Measurements from ENCODE around the gene TSHR.
A peak's percentile ranks its signal among the peaks of the same experiment; 100 is the strongest.
"Not testable (repeated sequence)": the region's sequence is repeated elsewhere in the genome, so short reads cannot be mapped to it uniquely, and the experiment has no call there.

TSHR gene
- 0 to 1.3 (median 0.42) reads per million in 4 donors for total RNA-seq

GRCh38 chr14:80955416-80955941 is at the start of gene TSHR:
Gene TSHR (plus strand): TSS chr14:80955621. CDS start chr14:80955681, 60 bp downstream.
- DNase-seq, result peak in 1 of 5 donors; percentile 50

GRCh38 chr14:80906336-80906735 is 49.1 kb upstream of the TSHR start:
- DNase-seq, result no peak

GRCh38 chr14:80906946-80907345 is 48.5 kb upstream of the TSHR start:
- no peak for DNase-seq

- not testable (repeated sequence) for DNase-seq
Observed at GRCh38 chr14:80912013-80912412, 43.4 kb upstream of the TSHR start.

DNA sequence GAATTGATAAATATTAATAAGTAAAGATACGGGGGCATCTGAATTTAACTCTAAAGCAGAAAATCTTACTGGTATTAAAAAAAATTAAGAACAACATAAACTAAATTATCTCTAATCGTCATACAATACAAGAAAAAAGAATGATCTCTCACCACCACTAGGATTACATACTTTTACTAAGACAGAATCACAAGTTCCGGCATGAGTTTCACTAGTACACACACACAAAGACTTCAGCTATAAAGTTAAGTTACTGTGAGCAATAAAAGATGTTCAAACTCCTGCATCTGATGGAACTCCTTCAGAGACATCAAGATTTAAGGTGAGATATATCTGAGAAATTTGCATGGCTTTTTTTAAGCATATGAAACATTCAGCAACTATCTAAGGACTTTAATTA is 35.8 kb upstream of the TSHR start:
- no peak for DNase-seq

GRCh38 chr14:80923368-80923767 is 32.1 kb upstream of the TSHR start:
- DNase-seq, result no peak

- no peak for DNase-seq
Observed at GRCh38 chr14:80924365-80925103, 30.9 kb upstream of the TSHR start.

DNA sequence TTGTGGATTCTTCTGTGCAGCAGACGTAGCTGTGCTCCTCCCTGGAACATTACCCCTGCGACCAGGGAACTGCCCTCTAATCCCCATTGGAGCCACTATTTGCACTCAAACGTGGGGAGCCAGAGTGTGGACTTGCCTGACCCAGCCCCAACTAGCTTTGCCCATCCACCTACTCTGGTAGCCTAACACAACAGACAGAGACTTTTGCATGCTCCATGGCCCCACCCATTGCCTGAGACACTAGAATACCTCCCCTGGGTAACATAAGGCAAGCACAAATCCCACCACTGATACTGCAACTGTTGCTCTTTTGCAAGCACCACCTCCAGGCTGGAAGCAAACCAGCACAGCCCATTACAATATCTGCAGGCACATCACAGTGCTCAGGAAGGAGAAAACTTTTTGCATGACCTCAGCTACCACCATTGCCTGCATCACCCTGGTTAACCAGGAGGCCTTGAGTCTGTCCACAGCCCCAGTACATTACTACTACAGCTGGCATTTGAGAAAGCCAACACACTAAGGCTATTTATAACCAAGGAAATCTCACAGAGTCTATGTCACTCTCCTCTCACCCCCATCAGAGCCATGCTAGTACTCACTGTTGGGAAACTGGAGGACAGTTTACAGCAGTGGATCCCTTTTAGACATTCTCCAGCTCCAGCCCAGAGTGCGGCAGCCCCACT is 28.9 kb upstream of the TSHR start:
- DNase-seq, result peak in 1 of 5 donors; percentile 37

DNA sequence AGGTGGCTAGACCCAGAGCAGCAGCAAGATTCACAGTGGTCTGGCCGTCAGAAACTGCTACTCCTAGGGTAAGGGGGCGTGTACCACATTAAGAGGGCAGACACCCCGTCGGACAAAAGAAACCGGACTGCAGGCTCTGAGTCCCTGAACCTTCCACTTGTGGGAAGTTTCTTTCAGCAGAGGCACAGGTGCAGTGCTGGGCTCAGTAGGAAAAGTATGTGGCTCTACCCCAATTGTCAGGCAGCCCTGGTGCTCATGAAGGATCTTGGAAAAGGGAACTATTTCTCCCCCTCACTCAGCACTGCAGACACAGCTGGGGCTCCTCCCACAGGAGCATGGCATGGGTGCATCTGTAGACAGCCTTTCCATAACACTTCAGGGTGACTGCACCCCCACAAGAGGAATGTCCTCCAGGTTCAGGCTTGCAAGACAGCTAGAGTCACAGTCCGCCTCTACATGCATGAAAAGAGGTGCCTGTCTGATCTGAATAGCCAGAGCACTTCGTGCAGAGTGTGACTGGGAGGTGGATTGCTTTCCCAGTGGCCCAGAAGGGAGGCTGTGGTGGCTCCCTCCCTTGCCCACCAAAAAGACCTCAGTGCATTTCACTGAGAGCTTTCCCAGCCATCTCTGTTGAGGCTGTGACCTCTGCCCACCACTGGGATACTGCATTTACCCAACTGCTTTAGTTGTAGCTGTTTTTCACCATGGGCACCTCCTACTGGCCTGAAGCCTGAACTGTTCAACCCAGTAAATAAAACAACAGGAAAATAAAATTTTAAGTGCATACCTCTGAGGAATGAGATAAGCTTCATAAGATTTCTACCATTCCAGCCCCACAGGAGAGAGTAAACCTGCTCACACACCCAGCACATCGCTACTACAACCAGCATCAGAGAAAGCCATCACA is 28.1 kb upstream of the TSHR start:
- no peak for DNase-seq

GRCh38 chr14:80930095-80930494 is 25.3 kb upstream of the TSHR start:
- peak in 1 of 5 donors; percentile 43 for DNase-seq

- DNase-seq, result peak in 4 of 5 donors; percentile 20 to 96 (median 28)
Observed at GRCh38 chr14:80930836-80931389, 24.5 kb upstream of the TSHR start.

DNA sequence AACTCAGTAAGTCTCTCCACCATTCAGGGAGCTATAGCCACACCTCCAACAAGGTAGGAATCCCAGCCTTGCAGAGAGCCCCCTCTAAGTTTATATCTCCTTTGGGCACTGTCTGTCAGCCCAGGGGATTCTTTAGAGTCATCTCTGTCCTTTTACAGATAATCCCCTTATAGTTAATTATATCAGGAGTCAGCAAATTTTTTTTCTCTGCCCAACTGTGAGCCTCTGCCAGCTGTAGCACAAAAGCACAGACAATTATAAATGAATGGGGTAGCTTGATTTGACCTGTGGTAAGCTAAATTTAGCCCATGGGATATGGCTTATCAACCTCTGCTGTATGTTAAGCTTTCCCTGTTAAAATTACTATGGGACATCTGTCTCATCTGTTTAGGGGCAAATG is 22.1 kb upstream of the TSHR start:
- no peak for DNase-seq

GRCh38 chr14:80933686-80934085 is 21.7 kb upstream of the TSHR start:
- no peak for DNase-seq

DNA sequence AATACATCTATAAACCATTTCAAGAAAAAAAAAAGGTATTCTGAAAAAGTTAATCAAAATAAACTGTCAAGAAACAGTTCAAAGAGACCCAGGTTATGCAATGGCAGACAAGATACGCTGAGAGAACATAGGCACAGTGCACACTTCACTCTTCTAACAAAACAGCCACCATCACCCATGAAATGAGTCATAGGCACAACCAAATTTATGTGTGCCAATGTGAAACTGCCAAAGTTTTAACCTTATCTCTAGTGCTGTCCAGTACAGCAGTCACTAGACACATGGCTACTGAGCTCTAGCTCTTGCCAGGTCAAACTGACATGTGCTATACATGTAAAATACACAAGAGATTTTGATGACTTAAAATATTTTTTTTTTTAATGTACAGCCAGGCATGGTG is 15.3 kb upstream of the TSHR start:
- DNase-seq, result peak in 1 of 5 donors; percentile 80

DNA sequence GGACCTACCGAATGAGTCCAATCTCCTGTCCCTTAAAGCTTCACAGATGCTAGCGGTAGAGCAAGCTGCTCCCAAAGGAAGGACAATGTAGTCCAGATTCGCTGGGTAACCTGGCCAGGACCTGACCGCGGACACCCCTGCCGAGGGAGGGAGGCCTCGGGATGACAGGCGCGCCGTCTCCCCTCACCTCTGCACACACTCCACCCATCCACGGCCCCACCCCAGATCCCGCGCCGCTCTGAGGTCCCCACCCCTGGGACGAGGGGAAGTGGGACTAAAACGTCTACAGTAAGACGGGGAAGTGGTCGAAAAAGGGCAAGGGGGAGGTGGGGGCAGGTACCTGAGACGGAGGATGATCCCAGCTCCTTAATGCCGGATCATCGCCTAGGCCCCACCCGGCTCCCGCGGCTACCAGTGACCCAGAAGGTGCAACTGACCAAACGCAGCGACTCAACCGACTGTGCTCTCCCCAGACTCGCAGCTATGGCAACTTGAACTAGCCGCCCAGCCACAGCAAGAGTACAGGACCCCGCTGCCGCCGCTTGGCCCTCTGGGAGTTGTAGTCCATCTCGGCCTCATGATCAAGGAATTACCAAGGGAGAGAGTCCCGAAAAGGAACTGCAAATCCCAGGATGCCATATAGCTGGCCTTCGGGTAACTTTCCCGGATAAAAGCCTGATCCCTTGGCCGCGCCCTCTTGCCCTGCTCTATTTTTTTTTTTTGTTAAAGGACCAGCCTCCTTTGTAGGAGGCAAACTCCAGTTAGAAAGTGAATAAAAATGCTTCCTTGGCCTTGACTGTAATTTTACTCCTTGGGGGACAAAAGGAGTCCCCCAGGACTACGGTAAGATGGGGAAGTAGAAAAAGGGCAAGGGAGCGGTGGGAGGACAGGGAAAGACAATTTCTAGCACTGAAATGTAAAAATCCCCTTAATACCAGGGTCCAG is 13.9 kb upstream of the TSHR start, which contains the start of gene CEP128:
CEP128 (minus strand) TSS at position 498 of the 945 bp plus-strand sequence.
- peak; percentile 71 to 92 (median 77) for DNase-seq

GRCh38 chr14:80942191-80942600 is 13.2 kb upstream of the TSHR start:
- peak in 1 of 5 donors; percentile 51 for DNase-seq

- no peak for DNase-seq
Observed at GRCh38 chr14:80944861-80945617, 10.4 kb upstream of the TSHR start.

DNA sequence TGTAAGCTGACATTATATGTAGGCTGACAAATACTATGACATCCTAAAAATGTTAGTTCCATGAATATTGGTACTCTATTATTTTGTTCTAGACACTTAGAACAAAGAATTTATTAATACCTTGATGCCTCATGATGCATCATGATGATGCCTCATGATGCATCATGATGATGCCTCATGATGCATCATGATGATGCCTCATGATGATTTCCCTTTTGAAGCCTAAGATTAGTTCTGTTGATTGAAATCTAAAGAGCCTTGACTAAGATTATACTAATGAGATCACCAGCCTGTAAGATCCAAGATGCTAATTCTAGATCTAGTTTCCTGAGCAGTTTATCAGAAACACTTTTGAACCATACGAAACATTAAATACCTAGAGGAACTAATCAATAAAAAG is 9.2 kb upstream of the TSHR start:
- no peak for DNase-seq

DNA sequence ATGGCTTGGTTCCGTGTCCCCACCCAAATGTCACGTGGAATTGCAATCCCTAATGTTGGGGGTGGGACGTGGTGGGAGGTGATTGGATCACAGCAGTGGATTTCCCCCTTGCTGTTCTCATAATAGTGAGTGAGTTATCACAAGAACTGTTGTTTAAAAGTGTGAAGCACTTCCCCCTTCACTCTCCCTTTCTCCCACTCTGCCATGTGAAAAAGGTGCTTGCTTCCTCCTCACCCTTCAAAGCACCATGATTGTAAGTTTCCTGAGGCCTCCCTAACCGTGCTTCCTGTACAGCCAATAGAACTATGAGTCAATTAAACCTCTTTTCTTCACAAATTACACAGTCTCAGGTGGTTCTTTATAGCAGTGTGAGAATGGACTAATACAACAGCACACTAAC is 8.6 kb upstream of the TSHR start:
- DNase-seq, result no peak

- no peak for DNase-seq
Observed at GRCh38 chr14:80948291-80948690, 7.1 kb upstream of the TSHR start.
